ENCODE results near the gene RERE.

DNA sequence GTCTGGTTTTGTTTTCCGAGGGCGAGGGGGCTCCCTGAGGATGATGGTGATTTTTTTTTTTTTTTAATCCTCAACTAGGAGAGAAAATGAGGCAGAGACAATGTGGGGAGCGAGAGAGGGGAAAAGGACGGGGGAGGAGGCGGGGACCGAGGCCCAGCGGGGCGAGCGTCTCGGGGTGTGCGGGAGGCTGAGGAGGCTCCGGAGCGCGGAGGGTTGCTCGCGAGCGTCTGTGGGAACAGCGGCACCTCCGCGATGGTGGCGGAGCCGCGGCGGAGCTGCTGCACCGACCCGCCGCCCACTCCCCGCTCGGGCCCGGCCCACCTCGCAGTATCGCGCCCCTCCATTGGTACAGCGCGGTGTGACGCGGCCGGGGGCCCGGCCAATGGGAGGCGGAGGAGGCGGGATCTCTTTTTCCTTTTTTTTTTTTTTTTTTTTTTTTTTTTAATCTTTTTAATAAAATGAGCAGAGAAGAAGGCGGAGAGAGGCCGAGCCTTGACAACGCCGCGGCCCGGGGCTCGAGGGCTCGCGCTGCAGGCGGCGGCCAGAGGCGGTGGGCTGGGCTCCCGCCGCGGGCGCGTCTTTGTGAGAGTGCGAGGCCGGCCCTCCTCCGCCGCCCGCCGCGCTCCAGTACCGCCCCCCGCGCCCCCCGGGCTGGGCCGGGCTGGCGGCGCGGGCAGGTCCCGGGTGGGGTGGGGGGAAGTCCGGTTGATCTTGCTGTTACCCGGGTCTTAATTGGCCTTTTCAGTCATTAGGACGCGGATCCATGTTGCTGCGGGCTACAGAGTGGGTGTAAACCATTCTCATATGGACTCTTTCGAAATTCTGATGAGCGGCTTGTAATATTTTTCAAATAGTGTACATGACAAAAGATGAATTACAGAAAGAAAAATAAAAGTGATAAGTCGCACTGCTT lies at the start of gene RERE:
- TF ChIP-seq CTCF (IDR thresholded peaks at IDR 0.05), result peak in 2 of 4 experiments; percentile 39 to 45
- peak; percentile 96 to 98 for TF ChIP-seq POLR2A (IDR thresholded peaks at IDR 0.05)

Measured in uterus (tissue), 2 donors.